Left lung (tissue), 10 donors: ENCODE data around the gene PRKD1. TPM values are rescaled to one million over a fixed set of nuclear protein-coding genes. Genes with fewer than 3 reads are reported as not detected.

Experiments
- ATAC-seq: fragments of 200-7000 bp; cut with Tn5 transposase; one replicate; pipeline ENCODE4 v1.9.1; 2020; ENCODE audit warnings: moderate library complexity
- DNase-seq, 4 donors: peaks; one replicate each; pipeline ENCODE4 v3.0.0-alpha.2; 2013 to 2020
- H3K27ac ChIP-seq, 2 donors: fragments of 200-600 bp; sonication (generic) in 1 of 2; one replicate each; pipeline versions ENCODE4 v1.5.0 to v1.8.0; 2020 to 2021
- H3K27me3 ChIP-seq, 2 donors: fragments of 200-600 bp; sonication (generic) in 1 of 2; one replicate each; pipeline versions ENCODE4 v1.5.0 to v1.8.0; 2020 to 2021
- H3K36me3 ChIP-seq, 2 donors: fragments of 200-600 bp; sonication (generic) in 1 of 2; one replicate each; pipeline versions ENCODE4 v1.5.0 to v1.8.0; 2020 to 2021
- H3K4me1 ChIP-seq, 2 donors: fragments of 200-600 bp; one replicate each; pipeline ENCODE4 v1.8.0; 2021
- H3K4me3 ChIP-seq, 2 donors: fragments of 200-600 bp; sonication (generic) in 1 of 2; one replicate each; pipeline versions ENCODE4 v1.5.0 to v1.8.0; 2020 to 2021; ENCODE audit warnings: mild to moderate bottlenecking in 1 of 2
- H3K9me3 ChIP-seq, 2 donors: fragments of 200-600 bp; sonication (generic) in 1 of 2; one replicate each; pipeline versions ENCODE4 v1.5.0 to v1.8.0; 2020 to 2021
- intact Hi-C, 2 donors: fragments of 100-400 bp; cut with DNase I; formaldehyde crosslinking; loops; one replicate each; pipeline versions ENCODE4 v1.11.2 to v1.14.2; 2022
- polyA plus RNA-seq, 6 donors: library from polyadenylated mRNA; unstranded; fragments of 120-200 nt; gene quantifications; one replicate each; pipeline ENCODE4 v1.2.1, GENCODE V29; 2013; ENCODE audit not compliant: insufficient read length in 6 of 6
- total RNA-seq, 2 donors: library from RNA; stranded (reverse); fragmentation: NEBNext Ultra II Directional; extraction: Animal tissue kit (Norgen Biotek cat#: 25700); gene quantifications; one replicate each; pipeline ENCODE4 v1.2.1, GENCODE V29; 2021
- TF ChIP-seq, protein P1 (sequence below), 2 donors: fragments of 200-600 bp; sonication (generic) in 1 of 2; IDR thresholded peaks; one replicate each; pipeline versions ENCODE4 v1.5.0 to v1.8.0; 2021; ENCODE audit warnings: antibody characterized with exemption in 2 of 2
- donor health status: DM: no; HTN: yes; CAD: no.
- donor health status: DM: no; HTN: no; CAD: no.

PRKD1 gene
- total and polyA plus RNA-seq, 8 donors: 13.6 to 35.1 (median 23.0) TPM

DNA sequence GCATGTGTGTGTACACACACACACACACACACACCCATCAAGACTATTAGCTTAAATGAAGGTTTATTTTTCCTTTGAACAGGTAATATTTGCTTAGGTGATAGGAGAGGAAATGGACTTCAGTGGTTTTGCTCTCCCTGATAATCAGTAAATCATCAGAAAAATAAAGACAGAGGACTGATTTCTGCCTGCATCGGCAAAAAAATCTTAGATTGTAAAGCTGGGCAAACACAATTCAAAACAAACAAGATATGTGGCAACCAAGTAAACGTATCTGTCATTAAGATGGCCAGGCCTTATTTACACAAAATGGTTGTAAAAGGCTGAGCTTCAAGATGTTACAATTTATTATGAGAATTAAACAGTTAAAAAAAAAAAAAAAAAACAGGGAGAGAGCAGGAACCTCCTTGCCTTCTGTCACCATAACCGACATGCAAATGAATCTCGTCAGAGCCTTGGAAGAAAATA, 31.3 kb downstream of the PRKD1 start:
- peaks cover 0 to 2% of the 10 kb centered on the region in 2 donors for H3K9me3 ChIP-seq
- H3K4me3 ChIP-seq: no peak overlapping the region
- H3K27me3 ChIP-seq: no peaks in the 10 kb centered on the region
- no peaks in the 10 kb centered on the region for H3K36me3 ChIP-seq
- intact Hi-C loops: no loop called here
- H3K4me1 ChIP-seq: peaks cover 0 to 4% of the 10 kb centered on the region in 2 donors
- TF ChIP-seq, protein P1, sequence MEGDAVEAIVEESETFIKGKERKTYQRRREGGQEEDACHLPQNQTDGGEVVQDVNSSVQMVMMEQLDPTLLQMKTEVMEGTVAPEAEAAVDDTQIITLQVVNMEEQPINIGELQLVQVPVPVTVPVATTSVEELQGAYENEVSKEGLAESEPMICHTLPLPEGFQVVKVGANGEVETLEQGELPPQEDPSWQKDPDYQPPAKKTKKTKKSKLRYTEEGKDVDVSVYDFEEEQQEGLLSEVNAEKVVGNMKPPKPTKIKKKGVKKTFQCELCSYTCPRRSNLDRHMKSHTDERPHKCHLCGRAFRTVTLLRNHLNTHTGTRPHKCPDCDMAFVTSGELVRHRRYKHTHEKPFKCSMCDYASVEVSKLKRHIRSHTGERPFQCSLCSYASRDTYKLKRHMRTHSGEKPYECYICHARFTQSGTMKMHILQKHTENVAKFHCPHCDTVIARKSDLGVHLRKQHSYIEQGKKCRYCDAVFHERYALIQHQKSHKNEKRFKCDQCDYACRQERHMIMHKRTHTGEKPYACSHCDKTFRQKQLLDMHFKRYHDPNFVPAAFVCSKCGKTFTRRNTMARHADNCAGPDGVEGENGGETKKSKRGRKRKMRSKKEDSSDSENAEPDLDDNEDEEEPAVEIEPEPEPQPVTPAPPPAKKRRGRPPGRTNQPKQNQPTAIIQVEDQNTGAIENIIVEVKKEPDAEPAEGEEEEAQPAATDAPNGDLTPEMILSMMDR (IDR thresholded peaks at IDR 0.05): no peak
- ATAC-seq: peak; percentile 22
- H3K27ac ChIP-seq: no peak overlapping the region
- no peak for DNase-seq

DNA sequence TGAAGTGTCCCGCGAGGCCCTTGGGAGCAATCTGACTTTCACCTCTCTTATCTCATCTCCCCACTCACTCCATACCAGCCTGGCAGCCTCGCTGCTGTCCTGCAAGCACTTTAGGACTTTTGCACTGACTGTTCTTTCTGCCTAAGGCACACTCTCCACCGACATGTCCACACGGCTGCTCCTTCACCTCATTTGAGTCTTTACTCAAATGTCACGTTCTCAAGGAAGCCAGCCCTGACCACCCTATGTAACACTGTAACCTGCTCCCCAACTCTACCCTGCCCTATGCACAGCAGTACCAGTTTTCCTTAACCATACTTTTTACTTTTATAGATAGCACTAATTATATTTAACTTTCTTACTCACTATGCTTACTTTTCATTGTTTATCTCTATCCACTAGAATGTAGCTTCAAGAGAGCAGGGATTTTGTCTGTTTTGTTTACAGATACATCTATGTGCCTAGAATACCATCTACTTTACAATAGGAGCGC, 32.0 kb downstream of the PRKD1 start:
- Histone ChIP-seq H3K27me3 (no peaks in the 10 kb centered on the region), H3K4me3 (no peak overlapping the region), H3K27ac (peak overlapping the region in 1 of 2 donors; percentile 26), H3K9me3 (peaks cover 0 to 2% of the 10 kb centered on the region in 2 donors), H3K36me3 (no peaks in the 10 kb centered on the region), H3K4me1 (peaks cover 0 to 4% of the 10 kb centered on the region in 2 donors)
- intact Hi-C loops: no loop called here
- peak in 3 of 4 donors; percentile 24 to 58 (median 56) for DNase-seq
- ATAC-seq: peak; percentile 86
- TF ChIP-seq, protein P1 (IDR thresholded peaks at IDR 0.05): no peak

DNA sequence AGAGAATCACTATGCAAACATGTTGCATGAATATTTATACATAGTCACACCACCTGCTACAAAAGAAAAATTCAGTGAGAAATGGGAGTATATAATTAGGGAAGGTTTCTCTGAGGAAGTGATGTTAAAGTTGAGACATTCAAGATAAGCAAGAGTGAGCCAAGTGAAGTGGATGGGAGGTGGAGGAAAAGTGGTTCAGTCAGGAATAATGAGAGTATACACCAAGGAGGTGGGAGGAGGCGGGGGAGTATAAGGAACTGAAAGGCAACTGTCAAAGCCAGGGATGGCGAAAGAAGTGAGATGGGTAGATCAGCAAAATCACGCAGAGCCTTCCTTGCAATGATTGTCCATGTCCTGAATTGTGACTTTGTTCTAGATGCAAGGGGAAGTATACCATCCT, 33.7 kb downstream of the PRKD1 start:
- ATAC-seq (no peak), DNase-seq (no peak)
- Histone ChIP-seq H3K36me3 (no peaks in the 10 kb centered on the region), H3K27ac (no peak overlapping the region), H3K27me3 (no peaks in the 10 kb centered on the region), H3K4me3 (no peak overlapping the region), H3K4me1 (peaks cover 0 to 4% of the 10 kb centered on the region in 2 donors), H3K9me3 (no peaks in the 10 kb centered on the region)
- intact Hi-C loops: no loop called here
- TF ChIP-seq, protein P1 (IDR thresholded peaks at IDR 0.05): no peak

DNA sequence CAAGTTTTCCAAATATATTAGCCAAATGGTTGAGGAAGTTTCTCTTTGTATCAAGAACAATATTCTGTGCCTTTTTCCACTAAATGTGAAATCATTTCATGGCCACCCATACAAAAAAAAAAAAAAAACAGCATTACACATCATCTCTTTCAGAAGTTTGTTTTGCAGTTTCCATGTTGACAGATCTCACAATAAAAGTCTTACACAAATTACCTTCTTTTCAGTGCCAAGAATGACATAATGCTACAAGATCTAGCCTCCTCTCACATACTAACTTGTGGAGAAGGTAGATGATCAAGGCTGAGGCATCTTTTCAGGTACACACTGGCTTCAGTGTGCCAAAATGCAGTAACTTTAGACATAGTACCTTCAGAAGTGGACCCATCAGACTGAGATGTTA, 35.3 kb downstream of the PRKD1 start:
- no peak overlapping the region for H3K4me3 ChIP-seq
- H3K4me1 ChIP-seq: peaks cover 0 to 4% of the 10 kb centered on the region in 2 donors
- TF ChIP-seq, protein P1 (IDR thresholded peaks at IDR 0.05): no peak
- H3K9me3 ChIP-seq: no peaks in the 10 kb centered on the region
- no peaks in the 10 kb centered on the region for H3K36me3 ChIP-seq
- ATAC-seq (no peak), DNase-seq (no peak)
- no peaks in the 10 kb centered on the region for H3K27me3 ChIP-seq
- intact Hi-C loops: no loop called here
- no peak overlapping the region for H3K27ac ChIP-seq

DNA sequence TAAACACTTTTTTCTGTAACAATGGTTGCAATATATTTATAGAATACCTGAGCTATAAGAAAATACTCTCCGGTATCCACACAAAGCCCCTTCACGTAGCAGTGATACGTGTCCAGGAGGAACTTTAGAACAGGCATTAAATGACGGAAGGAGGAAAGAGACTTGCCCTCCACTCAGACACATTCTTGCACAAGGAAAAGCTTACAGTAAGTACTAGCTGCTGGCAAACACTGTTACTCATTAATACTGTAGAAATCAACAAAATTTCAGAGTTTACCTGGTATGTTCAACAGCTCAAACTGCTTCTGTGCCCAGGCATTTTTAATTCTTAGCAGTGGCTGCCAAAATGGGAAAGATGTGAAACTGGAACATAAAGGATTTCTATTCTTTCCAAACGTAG, 41.7 kb downstream of the PRKD1 start:
- H3K4me1 ChIP-seq: no peaks in the 10 kb centered on the region
- no peak for DNase-seq
- no peaks in the 10 kb centered on the region for H3K9me3 ChIP-seq
- no peaks in the 10 kb centered on the region for H3K36me3 ChIP-seq
- TF ChIP-seq, protein P1 (IDR thresholded peaks at IDR 0.05): no peak
- no peaks in the 10 kb centered on the region for H3K27me3 ChIP-seq
- H3K27ac ChIP-seq: no peak overlapping the region
- intact Hi-C loops: no loop called here
- peak; percentile 86 for ATAC-seq
- H3K4me3 ChIP-seq: no peak overlapping the region
